Measurements from ENCODE around the gene RYR2.

The RYR2 gene

GRCh38 chr1:237634922-237635321 is 592.9 kb downstream of the RYR2 start:
- no peak overlapping the region for H3K4me3 ChIP-seq (ENCODE audit: low read depth, low read length)
- no peak for TF ChIP-seq CTCF (IDR thresholded peaks at IDR 0.05; ENCODE audit: control insufficient read depth, extremely low read depth, insufficient read depth)
- DNase-seq (ENCODE audit: low read depth) = no peak

GRCh38 chr1:237638555-237638954 is 596.6 kb downstream of the RYR2 start:
- H3K4me3 ChIP-seq (ENCODE audit: low read depth, low read length) = no peak overlapping the region
- no peak for TF ChIP-seq CTCF (IDR thresholded peaks at IDR 0.05; ENCODE audit: control insufficient read depth, extremely low read depth, insufficient read depth)
- DNase-seq (ENCODE audit: low read depth) = no peak

- TF ChIP-seq CTCF (IDR thresholded peaks at IDR 0.05; ENCODE audit: control insufficient read depth, extremely low read depth, insufficient read depth) = no peak
- DNase-seq (ENCODE audit: low read depth) = no peak
- no peak overlapping the region for H3K4me3 ChIP-seq (ENCODE audit: low read depth, low read length)
Observed at GRCh38 chr1:237640011-237640671, 598.2 kb downstream of the RYR2 start.

GRCh38 chr1:237640966-237641365 is 599.0 kb downstream of the RYR2 start:
- no peak overlapping the region for H3K4me3 ChIP-seq (ENCODE audit: low read depth, low read length)
- no peak for TF ChIP-seq CTCF (IDR thresholded peaks at IDR 0.05; ENCODE audit: control insufficient read depth, extremely low read depth, insufficient read depth)
- no peak for DNase-seq (ENCODE audit: low read depth)

GRCh38 chr1:237650809-237651208 is 608.8 kb downstream of the RYR2 start:
- no peak for TF ChIP-seq CTCF (IDR thresholded peaks at IDR 0.05; ENCODE audit: control insufficient read depth, extremely low read depth, insufficient read depth)
- no peak overlapping the region for H3K4me3 ChIP-seq (ENCODE audit: low read depth, low read length)
- no peak for DNase-seq (ENCODE audit: low read depth)

GRCh38 chr1:237655778-237656177 is 613.8 kb downstream of the RYR2 start:
- H3K4me3 ChIP-seq (ENCODE audit: low read depth, low read length) = no peak overlapping the region
- DNase-seq (ENCODE audit: low read depth) = no peak
- no peak for TF ChIP-seq CTCF (IDR thresholded peaks at IDR 0.05; ENCODE audit: control insufficient read depth, extremely low read depth, insufficient read depth)

GRCh38 chr1:237664348-237664747 is 622.4 kb downstream of the RYR2 start:
- H3K4me3 ChIP-seq (ENCODE audit: low read depth, low read length) = no peak overlapping the region
- no peak for TF ChIP-seq CTCF (IDR thresholded peaks at IDR 0.05; ENCODE audit: control insufficient read depth, extremely low read depth, insufficient read depth)
- no peak for DNase-seq (ENCODE audit: low read depth)
